OCI-LY7 (cell line): Measurements from ENCODE around the gene CRELD1. TPM values are rescaled to one million over a fixed set of nuclear protein-coding genes. Genes with fewer than 3 reads are reported as not detected.
A peak's percentile ranks its signal among the peaks of the same experiment; 100 is the strongest.

Source experiments
- BruUV-seq: library from RNA; stranded (reverse); fragments of 400-500 nt; replicated peaks from 2 replicates; lab custom pipeline; 2021; lab: Mats Ljungman, UMichigan
- CTCF ChIA-PET: fragments of 300-600 bp; sonication (Branson Sonifier 250); formaldehyde crosslinking; loops from one replicate; lab custom pipeline; 2022; ENCODE audit warnings: antibody characterized with exemption; ENCODE audit not compliant: unreplicated experiment; lab: Charles Lee
- POLR2A ChIA-PET: fragments of 300-600 bp; sonication (Branson Sonifier 250); formaldehyde crosslinking; loops from one replicate; lab custom pipeline; 2022; ENCODE audit warnings: antibody characterized with exemption; lab: Charles Lee
- DNase-seq: peaks from one replicate; pipeline ENCODE4 v3.0.0-alpha.2; 2015; ENCODE audit warnings: low spot score
- H2AFZ ChIP-seq: fragments of 200-600 bp; sonication (generic), shearing (Covaris generic); 2 replicates; pipeline ENCODE4 v1.6.1; 2014; ENCODE audit warnings: mild to moderate bottlenecking, antibody characterized with exemption, low read length, moderate library complexity
- H3K27ac ChIP-seq: fragments of 200-600 bp; sonication (generic); 2 replicates; pipeline ENCODE4 v1.5.1; 2014; ENCODE audit warnings: mixed run types, low read depth, mild to moderate bottlenecking, moderate library complexity, low read length, inconsistent platforms; ENCODE audit not compliant: poor library complexity, severe bottlenecking
- H3K36me3 ChIP-seq: fragments of 200-600 bp; sonication (generic); 2 replicates; pipeline ENCODE4 v1.6.1; 2014; ENCODE audit warnings: mild to moderate bottlenecking, antibody characterized with exemption, low read length, moderate library complexity, mixed read lengths; ENCODE audit not compliant: insufficient read depth
- H3K4me1 ChIP-seq: fragments of 200-600 bp; sonication (generic); 2 replicates; pipeline ENCODE4 v1.5.1; 2014; ENCODE audit warnings: mild to moderate bottlenecking, low read length; ENCODE audit not compliant: insufficient read depth, poor library complexity, severe bottlenecking
- H3K4me2 ChIP-seq: fragments of 200-600 bp; sonication (generic); 2 replicates; pipeline ENCODE4 v1.6.1; 2014; ENCODE audit warnings: mild to moderate bottlenecking, low read length
- H3K4me3 ChIP-seq: fragments of 200-600 bp; sonication (generic); 2 replicates; pipeline ENCODE4 v1.5.1; 2014; ENCODE audit warnings: mild to moderate bottlenecking, low read depth, low read length; ENCODE audit not compliant: poor library complexity, severe bottlenecking
- H3K79me2 ChIP-seq: fragments of 200-600 bp; sonication (generic); 2 replicates; pipeline ENCODE4 v1.6.1; 2016; ENCODE audit warnings: low read depth, mild to moderate bottlenecking, low read length, moderate library complexity, mixed read lengths; ENCODE audit not compliant: insufficient read depth
- H3K9me2 ChIP-seq: fragments of 200-600 bp; sonication (generic); 2 replicates; pipeline ENCODE4 v1.6.1; 2016; ENCODE audit warnings: mild to moderate bottlenecking, low read length, mixed read lengths; ENCODE audit not compliant: insufficient read depth
- H3K9me3 ChIP-seq: fragments of 200-600 bp; sonication (generic); 2 replicates; pipeline ENCODE4 v1.6.1; 2014; ENCODE audit warnings: mild to moderate bottlenecking, mixed run types, low read length, mixed read lengths
- H4K20me1 ChIP-seq: fragments of 200-600 bp; sonication (generic); 2 replicates; pipeline ENCODE4 v1.6.1; 2014; ENCODE audit warnings: mild to moderate bottlenecking, antibody characterized with exemption, low read length, moderate library complexity, mixed read lengths; ENCODE audit not compliant: insufficient read depth
- EZH2phosphoT487 ChIP-seq: fragments of 200-600 bp; sonication (generic); IDR thresholded peaks from 2 replicates; pipeline ENCODE4 v1.6.1; 2018; ENCODE audit warnings: low read depth, borderline replicate concordance, mild to moderate bottlenecking, mixed run types, antibody characterized with exemption, low read length, moderate library complexity, mixed read lengths
- intact Hi-C: fragments of 100-400 bp; cut with micrococcal nuclease; formaldehyde crosslinking; loops from one replicate; pipeline ENCODE4 v1.10.0; 2022; ENCODE audit not compliant: unreplicated experiment
- total RNA-seq, 2 experiments: library from RNA; depleted of rRNA in 1 of 2; stranded (reverse); fragments of >200 nt in 1 of 2; shearing (Covaris generic) in 1 of 2; gene quantifications; 2 replicates each; pipeline ENCODE4 v1.2.3, GENCODE V29; 2014 to 2022
- TF ChIP-seq, protein P1 (sequence below): fragments of 200-600 bp; sonication (generic); conservative IDR thresholded peaks from 2 replicates; pipeline ENCODE4 v1.5.1; 2014; ENCODE audit warnings: mild to moderate bottlenecking, antibody characterized with exemption, low read length, moderate library complexity, mixed read lengths

CRELD1 gene
- total RNA-seq, 2 experiments from 2014 or later = 20.9 to 23.4 TPM

DNA sequence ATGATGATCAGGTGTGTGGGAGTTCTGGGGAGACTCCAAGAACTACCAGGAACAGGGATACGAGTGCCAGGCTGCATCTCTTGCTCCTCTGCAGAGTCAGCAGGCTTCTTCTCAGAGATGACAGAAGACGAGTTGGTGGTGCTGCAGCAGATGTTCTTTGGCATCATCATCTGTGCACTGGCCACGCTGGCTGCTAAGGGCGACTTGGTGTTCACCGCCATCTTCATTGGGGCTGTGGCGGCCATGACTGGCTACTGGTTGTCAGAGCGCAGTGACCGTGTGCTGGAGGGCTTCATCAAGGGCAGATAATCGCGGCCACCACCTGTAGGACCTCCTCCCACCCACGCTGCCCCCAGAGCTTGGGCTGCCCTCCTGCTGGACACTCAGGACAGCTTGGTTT is 10.6 kb downstream of the CRELD1 start:
- Histone ChIP-seq H3K9me2 (no peaks in the 10 kb centered on the region), H3K4me3 (no peak overlapping the region), H3K4me2 (no peak overlapping the region), H3K4me1 (no peaks in the 10 kb centered on the region), H2AFZ (no peak overlapping the region), H3K79me2 (no peaks in the 10 kb centered on the region), H3K9me3 (no peaks in the 10 kb centered on the region), H3K27ac (no peak overlapping the region), H3K36me3 (peaks cover 6% of the 10 kb centered on the region), H4K20me1 (no peaks in the 10 kb centered on the region)
- intact Hi-C loops = no loop called here
- ChIA-PET POLR2A (no interaction called here), CTCF (no interaction called here)
- no TSS peak for BruUV-seq
- DNase-seq = no peak
- TF ChIP-seq, protein P1, sequence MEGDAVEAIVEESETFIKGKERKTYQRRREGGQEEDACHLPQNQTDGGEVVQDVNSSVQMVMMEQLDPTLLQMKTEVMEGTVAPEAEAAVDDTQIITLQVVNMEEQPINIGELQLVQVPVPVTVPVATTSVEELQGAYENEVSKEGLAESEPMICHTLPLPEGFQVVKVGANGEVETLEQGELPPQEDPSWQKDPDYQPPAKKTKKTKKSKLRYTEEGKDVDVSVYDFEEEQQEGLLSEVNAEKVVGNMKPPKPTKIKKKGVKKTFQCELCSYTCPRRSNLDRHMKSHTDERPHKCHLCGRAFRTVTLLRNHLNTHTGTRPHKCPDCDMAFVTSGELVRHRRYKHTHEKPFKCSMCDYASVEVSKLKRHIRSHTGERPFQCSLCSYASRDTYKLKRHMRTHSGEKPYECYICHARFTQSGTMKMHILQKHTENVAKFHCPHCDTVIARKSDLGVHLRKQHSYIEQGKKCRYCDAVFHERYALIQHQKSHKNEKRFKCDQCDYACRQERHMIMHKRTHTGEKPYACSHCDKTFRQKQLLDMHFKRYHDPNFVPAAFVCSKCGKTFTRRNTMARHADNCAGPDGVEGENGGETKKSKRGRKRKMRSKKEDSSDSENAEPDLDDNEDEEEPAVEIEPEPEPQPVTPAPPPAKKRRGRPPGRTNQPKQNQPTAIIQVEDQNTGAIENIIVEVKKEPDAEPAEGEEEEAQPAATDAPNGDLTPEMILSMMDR = no peak
- no peak for TF ChIP-seq EZH2phosphoT487

DNA sequence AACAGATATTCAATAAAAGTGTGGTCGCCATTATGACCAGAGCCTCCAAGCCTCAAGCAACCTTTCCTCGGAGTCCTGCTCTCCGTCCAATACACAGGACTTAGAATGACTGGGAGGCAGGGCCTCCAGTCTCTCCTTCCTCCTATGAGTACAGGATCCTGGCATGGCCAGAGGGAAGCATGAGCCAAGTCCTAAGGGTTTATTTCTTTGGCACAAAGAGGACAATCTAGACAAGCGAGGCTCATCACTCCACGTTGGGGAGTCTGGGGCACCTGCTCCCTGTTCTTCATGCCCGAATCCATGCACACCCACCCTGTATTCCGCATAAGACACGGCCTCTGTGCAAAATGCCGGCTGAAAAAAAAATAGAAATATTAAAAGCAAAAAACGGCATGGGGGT is 11.7 kb downstream of the CRELD1 start:
- Histone ChIP-seq H3K4me1 (no peaks in the 10 kb centered on the region), H3K9me3 (no peaks in the 10 kb centered on the region), H4K20me1 (no peaks in the 10 kb centered on the region), H3K36me3 (peaks cover 6% of the 10 kb centered on the region), H3K4me3 (no peak overlapping the region), H3K79me2 (no peaks in the 10 kb centered on the region), H2AFZ (no peak overlapping the region), H3K27ac (no peak overlapping the region), H3K4me2 (no peak overlapping the region), H3K9me2 (no peaks in the 10 kb centered on the region)
- intact Hi-C loops = no loop called here
- no peak for DNase-seq
- CTCF ChIA-PET = no interaction called here
- TSS peak; percentile 43 for BruUV-seq
- no peak for TF ChIP-seq EZH2phosphoT487
- TF ChIP-seq, protein P1 = no peak
- POLR2A ChIA-PET = no interaction called here

DNA sequence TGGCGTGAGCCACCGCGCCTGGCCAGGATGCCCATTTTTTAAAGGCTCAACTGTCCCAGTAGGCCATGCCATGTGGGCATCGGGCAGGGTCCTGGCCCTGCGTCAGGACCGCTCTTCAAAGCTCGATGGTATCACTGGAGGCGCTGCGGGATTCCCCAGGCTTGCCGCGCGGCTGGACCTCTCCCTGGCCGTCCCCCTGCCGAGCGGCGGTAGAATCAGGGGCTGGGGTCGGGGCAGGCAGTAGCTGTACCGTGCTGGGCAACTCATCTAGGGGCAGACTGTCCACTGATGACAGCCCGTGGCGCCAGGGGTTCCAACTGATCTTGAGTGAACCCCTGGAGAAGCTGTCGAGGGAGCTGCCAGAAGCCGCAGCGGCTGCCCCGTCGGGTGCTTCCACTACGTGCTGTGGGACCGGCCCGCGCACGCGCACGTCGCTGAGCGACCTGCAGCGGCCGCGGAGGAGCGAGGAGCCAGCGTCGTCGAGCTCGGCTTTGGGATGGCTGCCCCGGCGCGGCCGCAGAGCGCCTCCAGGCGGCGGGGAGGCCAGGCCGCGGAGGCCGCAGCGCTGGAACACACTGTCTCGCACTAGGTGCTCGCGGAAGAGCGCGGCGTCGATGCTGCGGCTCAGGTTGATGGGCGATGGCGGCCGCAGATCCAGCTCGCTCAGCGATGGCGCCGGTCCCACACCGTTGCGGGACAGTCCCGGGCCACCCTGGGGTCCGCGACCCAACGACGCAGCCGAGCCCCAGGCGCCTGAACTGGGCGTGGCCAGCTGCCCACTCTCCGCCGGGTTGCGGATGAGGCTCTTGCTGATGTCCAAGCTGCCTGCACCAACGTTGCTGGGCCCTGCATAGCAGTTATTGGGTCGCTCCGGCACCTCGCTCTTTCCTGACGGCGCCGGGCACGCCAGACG is 12.7 kb downstream of the CRELD1 start:
- BruUV-seq = no TSS peak
- Histone ChIP-seq H2AFZ (no peak overlapping the region), H3K4me1 (peaks cover 7% of the 10 kb centered on the region), H3K4me2 (no peak overlapping the region; the same call in 1 of the 2 replicates), H3K27ac (no peak overlapping the region), H3K4me3 (no peak overlapping the region), H3K36me3 (no peaks in the 10 kb centered on the region), H4K20me1 (no peaks in the 10 kb centered on the region), H3K79me2 (no peaks in the 10 kb centered on the region), H3K9me2 (no peaks in the 10 kb centered on the region), H3K9me3 (no peaks in the 10 kb centered on the region)
- intact Hi-C loops = no loop called here
- ChIA-PET POLR2A (interaction anchor here (0.5 kb wide), 1 partner anchor 22 kb away, joined by 7 read pairs; no protein-coding TSS in a partner anchor), CTCF (no interaction called here)
- no peak for DNase-seq
- TF ChIP-seq, protein P1 = no peak
